RKO (cell line): Measurements from ENCODE around the gene CD86.

Experiments used
- DNase-seq: peaks from one replicate; pipeline ENCODE4 v3.0.0-alpha.2; 2016; ENCODE audit warnings: low spot score

CD86 gene

GRCh38 chr3:122092460-122093165 lies 37.5 kb downstream of the CD86 start:
- DNase-seq = peak; percentile 70

GRCh38 chr3:122094125-122094524 lies 39.0 kb downstream of the CD86 start:
- no peak for DNase-seq

GRCh38 chr3:122094693-122095092 lies 39.5 kb downstream of the CD86 start:
- DNase-seq = no peak

- no peak for DNase-seq
Measured at GRCh38 chr3:122097141-122097540, 42.0 kb downstream of the CD86 start.

GRCh38 chr3:122098611-122099010 lies 43.4 kb downstream of the CD86 start:
- DNase-seq = no peak

GRCh38 chr3:122099255-122099654 lies 44.1 kb downstream of the CD86 start:
- DNase-seq = no peak

- DNase-seq = no peak
Measured at GRCh38 chr3:122100083-122100482, 44.9 kb downstream of the CD86 start.

- DNase-seq = no peak
Measured at GRCh38 chr3:122100591-122101463, 45.7 kb downstream of the CD86 start.

- DNase-seq = peak; percentile 62
Measured at GRCh38 chr3:122101646-122102045, 46.5 kb downstream of the CD86 start.

- no peak for DNase-seq
Measured at GRCh38 chr3:122102191-122102935, 47.2 kb downstream of the CD86 start.

GRCh38 chr3:122103821-122104514 lies 48.8 kb downstream of the CD86 start:
- no peak for DNase-seq

- DNase-seq = no peak
Measured at GRCh38 chr3:122104515-122105194, 49.5 kb downstream of the CD86 start.

GRCh38 chr3:122105626-122106025 lies 50.5 kb downstream of the CD86 start:
- no peak for DNase-seq

GRCh38 chr3:122107171-122107570 lies 52.0 kb downstream of the CD86 start:
- no peak for DNase-seq

- no peak for DNase-seq
Measured at GRCh38 chr3:122111974-122112373, 56.8 kb downstream of the CD86 start.

- DNase-seq = peak; percentile 7
Measured at GRCh38 chr3:122112754-122113153, 57.6 kb downstream of the CD86 start.

GRCh38 chr3:122123850-122124249 lies 68.7 kb downstream of the CD86 start:
- DNase-seq = no peak

GRCh38 chr3:122132949-122133540 lies 77.9 kb downstream of the CD86 start:
- DNase-seq = no peak

GRCh38 chr3:122146466-122146865 lies 91.3 kb downstream of the CD86 start:
- DNase-seq = no peak

- no peak for DNase-seq
Measured at GRCh38 chr3:122148941-122149627, 93.9 kb downstream of the CD86 start.
